Esophagus (tissue), 2 donors: ENCODE data around the gene INAVA. TPM values are rescaled to one million over a fixed set of nuclear protein-coding genes. Genes with fewer than 3 reads are reported as not detected.
A peak's percentile ranks its signal among the peaks of the same experiment; 100 is the strongest.

Source experiments
- H3K27ac ChIP-seq, 2 donors: one replicate each; pipeline ENCODE4 v1.5.1; 2013; ENCODE audit warnings: low read depth in 2 of 2, mild to moderate bottlenecking in 2 of 2, inconsistent platforms in 1 of 2, low read length in 1 of 2, moderate library complexity in 1 of 2
- H3K27me3 ChIP-seq, 2 donors: one replicate each; pipeline ENCODE4 v1.6.1; 2013; ENCODE audit warnings: low read length in 2 of 2, control low read depth in 1 of 2, mild to moderate bottlenecking in 1 of 2; ENCODE audit not compliant: insufficient read depth in 2 of 2, control insufficient read depth in 1 of 2
- H3K36me3 ChIP-seq, 2 donors: one replicate each; pipeline ENCODE4 v1.6.1; 2013; ENCODE audit warnings: low read length in 1 of 2; ENCODE audit not compliant: control insufficient read depth in 2 of 2, insufficient read depth in 2 of 2
- H3K4me1 ChIP-seq, 2 donors: one replicate each; pipeline ENCODE4 v1.6.1; 2013; ENCODE audit warnings: low read length in 1 of 2; ENCODE audit not compliant: control insufficient read depth in 2 of 2, insufficient read depth in 2 of 2
- H3K4me3 ChIP-seq, 2 donors: one replicate each; pipeline ENCODE4 v1.5.1; 2013; ENCODE audit warnings: low read length in 2 of 2, mild to moderate bottlenecking in 2 of 2, low read depth in 1 of 2, moderate library complexity in 1 of 2
- H3K9me3 ChIP-seq, 2 donors: one replicate each; pipeline ENCODE4 v1.6.1; 2013; ENCODE audit warnings: mild to moderate bottlenecking in 2 of 2, low read depth in 1 of 2, low read length in 1 of 2, moderate library complexity in 1 of 2; ENCODE audit not compliant: control insufficient read depth in 2 of 2, insufficient read depth in 1 of 2
- WGBS, 2 donors: extraction: QIAGEN DNeasy Blood & Tissue Kit; methylation state at CpG; one replicate each; pipeline ENCODE4 v1.1.7; 2013; 5-methylcytosine and 5-hydroxymethylcytosine counted together
- polyA plus RNA-seq, 2 donors: library from polyadenylated mRNA; stranded (reverse); fragments of 200-250 nt; gene quantifications; one replicate each; pipeline ENCODE4 v1.2.3, GENCODE V29; 2013
- donor health status: healthy with polysubstance abuse.
- donor health status: Bipolar disorder and iron deficiency.

Gene INAVA
- polyA plus RNA-seq, 2 donors, result 39.4 to 41.9 TPM

DNA sequence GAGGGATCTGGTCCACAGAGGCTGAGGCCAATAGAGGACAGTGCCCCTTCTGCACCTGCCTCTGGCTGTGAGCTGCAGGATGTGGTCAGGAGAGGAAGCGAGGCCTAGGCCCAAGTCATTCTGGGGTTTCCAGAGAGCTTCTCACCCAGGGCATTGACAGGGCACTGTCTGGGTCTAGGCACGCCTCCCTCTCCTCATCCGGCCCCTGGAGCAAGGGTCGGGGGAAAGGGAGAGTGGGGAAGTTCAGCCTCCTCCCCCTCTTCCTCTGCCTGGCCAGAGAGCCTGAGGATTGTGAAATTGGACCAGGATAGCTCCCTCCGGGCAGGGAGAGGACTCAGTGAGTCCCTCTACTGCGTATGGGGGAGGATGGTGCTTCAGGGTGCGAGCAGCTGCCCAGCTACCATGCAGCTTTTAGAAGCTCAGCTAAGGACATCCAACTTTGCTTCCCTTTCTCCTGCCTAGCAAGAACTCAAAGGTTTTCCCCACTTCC lies 6.3 kb upstream of the INAVA start:
- no peaks in the 10 kb centered on the region for H3K36me3 ChIP-seq
- H3K4me1 ChIP-seq, result peaks cover 4 to 11% of the 10 kb centered on the region in 2 donors
- H3K4me3 ChIP-seq, result no peak overlapping the region
- no peak overlapping the region for H3K27ac ChIP-seq
- H3K9me3 ChIP-seq, result no peaks in the 10 kb centered on the region
- 68 to 69% methylated on average over 7 of the region's 7 CpGs for WGBS, 2 donors
- no peaks in the 10 kb centered on the region for H3K27me3 ChIP-seq

DNA sequence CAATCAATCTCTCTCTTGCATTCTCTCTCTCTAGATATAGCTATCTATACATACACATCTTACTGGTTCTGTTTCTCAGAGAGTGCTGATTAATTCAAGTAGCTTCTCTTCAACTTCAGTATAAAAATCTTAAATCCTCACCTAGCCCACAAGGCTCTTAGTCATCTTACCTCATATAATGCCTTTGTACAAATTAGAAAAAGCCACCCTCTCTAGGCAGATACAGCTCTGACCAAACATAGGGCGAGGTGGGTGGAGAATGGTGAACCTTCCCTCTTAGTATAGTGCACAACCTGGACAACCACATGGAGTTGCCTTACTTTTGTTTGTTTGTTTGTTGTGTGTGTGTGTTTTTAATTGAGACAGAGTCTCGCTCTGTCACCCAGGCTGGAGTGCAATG lies 5.1 kb upstream of the INAVA start:
- Histone ChIP-seq H3K27me3 (no peaks in the 10 kb centered on the region), H3K9me3 (no peaks in the 10 kb centered on the region), H3K4me3 (no peak overlapping the region), H3K4me1 (peaks cover 4 to 11% of the 10 kb centered on the region in 2 donors), H3K27ac (no peak overlapping the region), H3K36me3 (no peaks in the 10 kb centered on the region)
- WGBS, 2 donors, result 83 to 90% methylated on average over 2 of the region's 2 CpGs

DNA sequence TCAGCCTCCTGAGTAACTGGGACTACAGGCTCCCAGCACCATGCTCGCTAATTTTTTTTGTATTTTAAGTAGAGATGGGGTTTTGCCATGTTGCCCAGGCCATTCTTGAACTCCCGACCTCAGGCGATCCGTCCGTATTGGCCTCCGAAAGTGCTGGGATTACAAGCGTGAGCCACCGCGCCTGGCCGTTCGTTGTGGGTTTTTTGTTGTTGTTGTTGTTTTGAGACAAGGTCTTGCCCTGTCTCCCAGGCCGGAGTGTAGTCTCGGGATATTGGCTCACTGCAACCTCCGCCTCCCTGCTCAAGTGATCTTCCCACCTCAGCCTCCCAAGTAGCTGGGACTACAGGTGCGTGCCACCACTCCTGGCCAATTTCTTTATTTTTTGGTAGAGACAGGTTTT lies 4.7 kb upstream of the INAVA start:
- Histone ChIP-seq H3K36me3 (no peaks in the 10 kb centered on the region), H3K4me1 (peaks cover 4 to 11% of the 10 kb centered on the region in 2 donors), H3K27ac (no peak overlapping the region), H3K9me3 (no peaks in the 10 kb centered on the region), H3K4me3 (no peak overlapping the region), H3K27me3 (no peaks in the 10 kb centered on the region)
- WGBS, 2 donors, result 93 to 94% methylated on average over 15 of the region's 15 CpGs

DNA sequence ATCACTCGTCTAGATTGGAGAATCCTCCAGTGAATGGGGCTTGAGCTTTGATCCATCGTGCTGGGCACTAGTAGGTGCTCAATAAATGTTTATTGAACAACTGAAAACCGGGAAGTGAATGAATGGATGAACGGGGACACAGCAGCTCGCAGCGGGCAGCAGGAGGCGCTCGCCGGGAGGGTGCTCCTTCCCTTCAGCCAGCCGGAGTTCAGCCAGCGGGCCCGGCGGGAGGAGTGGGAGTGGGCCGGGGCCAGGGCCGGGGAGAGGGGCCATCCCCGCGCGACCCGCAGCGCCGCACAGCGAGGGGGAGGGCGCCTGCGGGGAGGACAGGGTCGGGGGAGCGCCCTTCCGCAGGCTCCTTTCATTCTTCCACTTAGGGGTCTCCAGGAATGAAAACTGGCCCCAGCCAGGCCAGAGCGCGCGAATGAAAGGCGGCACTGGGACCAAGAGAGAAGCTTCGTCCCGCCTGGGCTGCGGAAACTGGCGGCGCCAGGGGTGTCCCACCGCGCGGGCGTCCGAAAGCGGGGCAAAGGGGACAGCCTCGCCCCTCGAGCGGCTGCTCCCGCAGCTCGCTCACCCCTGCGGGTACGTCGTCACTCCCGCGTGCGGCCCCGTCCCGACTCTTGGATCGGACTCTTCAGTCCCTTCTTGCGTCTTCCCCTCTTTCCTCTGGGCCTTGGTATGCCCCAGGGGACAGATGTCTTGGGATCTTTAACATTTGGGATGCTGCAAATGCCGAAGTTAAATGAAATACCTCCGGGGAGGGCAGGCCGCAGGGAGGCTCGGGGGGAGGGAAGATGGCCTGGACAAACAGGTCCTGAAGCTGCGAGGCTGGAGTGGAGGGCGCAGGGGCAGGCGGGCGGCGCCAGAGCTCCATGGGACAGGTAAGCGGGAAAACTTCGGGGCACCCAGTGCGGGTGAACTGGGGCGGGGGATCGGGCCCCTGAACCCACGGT lies 3.6 kb upstream of the INAVA start:
- Histone ChIP-seq H3K27me3 (no peaks in the 10 kb centered on the region), H3K4me3 (peak overlapping the region; percentile 54 to 59), H3K4me1 (peaks cover 4 to 11% of the 10 kb centered on the region in 2 donors), H3K27ac (peak overlapping the region; percentile 9 to 28), H3K36me3 (no peaks in the 10 kb centered on the region), H3K9me3 (no peaks in the 10 kb centered on the region)
- WGBS, 2 donors, result 4 to 5% methylated on average over 64 to 72 of the region's 72 CpGs

DNA sequence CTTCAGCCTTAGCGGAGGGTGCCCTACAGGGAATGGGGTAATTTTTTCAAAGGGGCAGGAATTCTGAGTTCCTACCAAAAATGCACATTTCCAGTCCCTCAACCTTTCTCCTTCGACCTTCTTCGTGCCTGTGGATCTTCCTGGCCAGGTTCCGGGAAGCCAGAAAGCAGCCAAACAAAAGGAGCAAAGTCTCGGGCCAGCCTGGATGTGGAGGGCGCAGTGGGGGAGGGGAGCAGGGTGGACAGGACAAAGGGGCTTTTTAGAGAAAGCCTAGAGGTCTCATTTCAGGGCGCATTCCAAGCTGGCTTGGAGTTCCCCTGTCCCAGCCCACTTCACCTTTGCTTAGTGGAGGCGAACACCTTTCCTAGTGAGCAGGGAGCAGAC lies 2.9 kb upstream of the INAVA start:
- 21 to 25% methylated on average over 8 of the region's 8 CpGs for WGBS, 2 donors
- Histone ChIP-seq H3K27me3 (no peaks in the 10 kb centered on the region), H3K4me1 (peaks cover 4 to 11% of the 10 kb centered on the region in 2 donors), H3K4me3 (peak overlapping the region; percentile 54 to 59), H3K27ac (no peak overlapping the region), H3K9me3 (no peaks in the 10 kb centered on the region), H3K36me3 (no peaks in the 10 kb centered on the region)

DNA sequence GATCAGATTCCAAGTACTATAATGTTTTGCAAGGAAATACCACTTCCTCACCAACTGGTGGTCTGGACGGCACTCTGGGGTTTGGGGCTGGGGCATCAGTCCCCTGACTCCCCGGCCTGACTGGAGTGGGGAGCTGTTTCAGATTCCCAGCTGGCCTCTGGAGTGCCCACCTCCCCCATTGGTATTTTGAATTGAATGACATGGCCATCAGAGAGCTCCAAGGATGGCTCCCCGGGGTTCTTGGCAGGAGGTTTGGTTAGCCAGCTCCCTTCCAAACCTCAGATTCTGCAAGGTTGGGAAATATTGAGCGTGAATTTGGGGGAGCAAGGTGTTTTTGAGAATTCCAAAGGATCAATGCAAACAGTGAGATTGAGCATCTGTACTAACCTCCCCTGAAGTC lies 2.2 kb upstream of the INAVA start:
- Histone ChIP-seq H3K9me3 (no peaks in the 10 kb centered on the region), H3K4me3 (no peak overlapping the region), H3K4me1 (peaks cover 10 to 11% of the 10 kb centered on the region in 2 donors), H3K27ac (no peak overlapping the region), H3K36me3 (no peaks in the 10 kb centered on the region), H3K27me3 (no peaks in the 10 kb centered on the region)
- 69 to 74% methylated on average over 4 of the region's 4 CpGs for WGBS, 2 donors

DNA sequence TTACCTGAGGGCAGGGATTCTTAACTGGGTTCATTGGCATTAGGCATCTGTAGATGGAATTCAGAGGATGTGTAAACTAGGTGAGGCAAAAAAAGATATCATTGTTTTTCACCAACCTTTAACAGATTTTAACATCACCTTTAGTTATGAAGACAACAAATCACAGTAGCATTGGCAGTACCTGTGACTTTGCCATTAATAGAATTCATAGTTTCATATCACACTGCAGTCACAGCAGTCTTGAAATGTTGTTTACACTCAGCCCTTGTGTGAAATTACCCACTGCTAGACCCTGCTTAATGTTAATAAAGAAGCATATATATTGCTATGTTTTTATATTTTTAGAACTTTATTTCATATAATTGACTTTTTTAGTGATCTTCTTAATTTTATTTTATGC lies 1.7 kb upstream of the INAVA start:
- Histone ChIP-seq H3K27ac (no peak overlapping the region), H3K36me3 (no peaks in the 10 kb centered on the region), H3K4me3 (no peak overlapping the region)

DNA sequence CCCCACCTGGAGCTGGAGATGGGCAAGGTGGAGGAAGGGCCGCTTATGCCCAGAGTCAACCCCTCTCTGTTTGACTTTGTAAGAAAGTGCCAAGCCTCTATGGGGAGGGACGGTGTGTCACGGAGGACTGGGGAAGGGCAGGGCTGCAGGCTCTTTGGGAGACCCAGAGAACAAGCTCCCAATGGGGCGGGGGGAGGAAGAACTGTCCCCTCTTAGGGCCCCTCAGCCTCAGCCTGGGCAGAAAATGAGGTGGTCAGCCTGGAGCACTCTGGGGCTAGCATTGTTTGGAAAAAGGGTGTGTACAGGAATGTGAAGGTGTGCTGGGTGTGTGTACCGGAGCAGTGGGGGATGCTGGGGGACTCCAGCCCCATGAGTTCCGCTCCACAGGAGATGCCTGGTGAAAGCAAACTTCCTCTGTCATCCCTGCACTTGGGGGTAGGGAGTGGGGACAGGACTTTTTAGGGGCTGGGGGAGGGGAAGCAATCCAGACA lies 1.2 kb upstream of the INAVA start:
- whole genome bisulfite sequencing, 2 donors, result 55 to 58% methylated on average over 6 of the region's 6 CpGs
- H3K9me3 ChIP-seq, result no peaks in the 10 kb centered on the region

More for the DNA sequence above, 1.7 kb upstream of the INAVA start:
- no peaks in the 10 kb centered on the region for H3K9me3 ChIP-seq
- peaks cover 11% of the 10 kb centered on the region in 2 donors for H3K4me1 ChIP-seq
- H3K27me3 ChIP-seq, result no peaks in the 10 kb centered on the region

DNA sequence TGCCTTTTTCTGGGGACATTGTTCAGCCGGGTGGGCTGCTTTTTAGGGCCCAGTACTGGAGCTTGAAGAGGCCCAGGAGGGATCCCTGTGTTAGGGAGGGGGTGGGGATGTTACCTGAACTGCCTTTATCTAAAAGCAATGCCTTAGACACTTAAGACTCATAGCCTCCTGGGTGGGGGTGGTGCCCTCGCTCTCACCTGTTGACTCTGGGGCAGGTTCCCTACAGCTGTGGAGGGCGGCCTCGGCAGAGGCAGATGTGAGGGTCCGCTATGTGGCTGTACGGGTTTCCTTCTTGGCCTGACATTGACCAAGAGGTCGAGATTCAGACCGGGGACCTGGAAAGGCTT lies 716 bp downstream of the INAVA start:
- 49 to 53% methylated on average over 8 of the region's 8 CpGs for WGBS, 2 donors
- H3K27ac ChIP-seq, result peak overlapping the region; percentile 91 to 94
- peaks cover 3 to 19% of the 10 kb centered on the region in 2 donors for H3K36me3 ChIP-seq
- H3K4me1 ChIP-seq, result peaks cover 18 to 30% of the 10 kb centered on the region in 2 donors
- peak overlapping the region; percentile 67 to 85 for H3K4me3 ChIP-seq
- no peaks in the 10 kb centered on the region for H3K9me3 ChIP-seq
- H3K27me3 ChIP-seq, result no peaks in the 10 kb centered on the region

More for the DNA sequence above, 1.2 kb upstream of the INAVA start:
- no peaks in the 10 kb centered on the region for H3K27me3 ChIP-seq
- no peak overlapping the region for H3K4me3 ChIP-seq
- H3K36me3 ChIP-seq, result peaks cover 0 to 4% of the 10 kb centered on the region in 2 donors
- H3K27ac ChIP-seq, result peak overlapping the region in 1 of 2 donors; percentile 5
- H3K4me1 ChIP-seq, result peaks cover 12 to 14% of the 10 kb centered on the region in 2 donors
